Natural killer cell treated with Interleukin-12 subunit alpha and Interleukin-12 subunit beta and Interleukin-15 and Interleukin-18, amount 100 ng/mL, for 72 hours (primary cell): ENCODE results near the gene RER1. TPM values are rescaled to one million over a fixed set of nuclear protein-coding genes. Genes with fewer than 3 reads are reported as not detected.

ENCODE experiments used
- ATAC-seq, 2 donors: fragments of 150-1000 bp; cut with Tn5 transposase in 1 of 2; sonication (Bioruptor Pico), chemical (Tn5 transposase) in 1 of 2; 2 replicates each; pipeline ENCODE4 v1.10.0; 2021
- DNase-seq: peaks from one replicate; pipeline ENCODE4 v3.0.0; 2022; ENCODE audit warnings: low spot score
- H3K27ac Mint-ChIP-seq, 2 donors: 1 replicate in 1 of 2; 2 replicates in 1 of 2; pipeline ENCODE4 v1.8.0; 2022; ENCODE audit warnings: mixed read lengths in 2 of 2, mild to moderate bottlenecking in 1 of 2, moderate library complexity in 1 of 2
- H3K27me3 Mint-ChIP-seq, 2 donors: 1 replicate in 1 of 2; 2 replicates in 1 of 2; pipeline ENCODE4 v1.8.0; 2022; ENCODE audit warnings: mixed read lengths in 2 of 2
- H3K36me3 Mint-ChIP-seq: one replicate; pipeline ENCODE4 v1.8.0; 2022; ENCODE audit warnings: mixed read lengths
- H3K4me1 Mint-ChIP-seq, 2 donors: 1 replicate in 1 of 2; 2 replicates in 1 of 2; pipeline ENCODE4 v1.8.0; 2022; ENCODE audit warnings: low read depth in 2 of 2, mixed read lengths in 2 of 2, mild to moderate bottlenecking in 1 of 2
- H3K4me3 Mint-ChIP-seq: one replicate; pipeline ENCODE4 v1.8.0; 2022; ENCODE audit warnings: mixed read lengths
- H3K9me3 Mint-ChIP-seq: 2 replicates; pipeline ENCODE4 v1.8.0; 2022; ENCODE audit warnings: mixed read lengths
- total RNA-seq, 2 donors: library from RNA; stranded (reverse); gene quantifications; one replicate each; pipeline ENCODE4 v1.2.3, GENCODE V29; 2022

The RER1 gene
- total RNA-seq, 2 donors from 2014 or later, result 139 to 161 TPM

DNA sequence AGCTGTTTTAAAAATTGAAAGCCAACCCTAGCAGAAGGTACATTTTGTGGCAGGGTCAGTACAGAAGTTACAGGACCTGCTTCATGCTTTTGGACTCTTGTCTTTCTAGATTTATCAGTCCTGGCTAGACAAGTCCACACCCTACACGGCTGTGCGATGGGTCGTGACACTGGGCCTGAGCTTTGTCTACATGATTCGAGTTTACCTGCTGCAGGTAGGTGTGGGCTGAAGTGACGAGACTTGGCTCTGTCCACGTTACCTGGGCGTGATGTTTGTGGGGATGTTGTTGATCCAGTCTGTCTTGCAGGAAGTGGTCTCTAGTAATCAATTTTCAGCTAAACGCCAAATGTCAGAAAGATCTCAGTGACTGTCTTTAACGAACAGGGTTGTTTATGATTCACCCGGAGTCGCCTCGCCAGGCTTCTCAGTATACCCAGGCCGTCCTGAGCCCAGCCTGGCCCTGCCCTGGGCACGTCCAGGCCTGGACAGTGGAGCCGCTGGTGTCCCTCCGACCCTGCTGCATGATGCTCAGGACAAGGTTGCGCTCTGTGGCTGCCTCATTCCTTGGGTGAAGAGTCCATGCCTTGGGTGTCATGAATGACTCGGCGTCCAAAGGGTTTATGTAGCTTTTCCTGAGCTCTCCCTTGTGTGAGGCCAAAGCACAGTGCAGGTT lies 5.5 kb downstream of the RER1 start:
- ATAC-seq, result no peak
- no peak for DNase-seq
- Mint-ChIP-seq H3K4me1 (peaks cover 36 to 42% of the 10 kb centered on the region in 2 donors), H3K4me3 (no peak overlapping the region), H3K27ac (no peak overlapping the region), H3K9me3 (no peaks in the 10 kb centered on the region), H3K27me3 (no peaks in the 10 kb centered on the region), H3K36me3 (peaks cover 15% of the 10 kb centered on the region)

DNA sequence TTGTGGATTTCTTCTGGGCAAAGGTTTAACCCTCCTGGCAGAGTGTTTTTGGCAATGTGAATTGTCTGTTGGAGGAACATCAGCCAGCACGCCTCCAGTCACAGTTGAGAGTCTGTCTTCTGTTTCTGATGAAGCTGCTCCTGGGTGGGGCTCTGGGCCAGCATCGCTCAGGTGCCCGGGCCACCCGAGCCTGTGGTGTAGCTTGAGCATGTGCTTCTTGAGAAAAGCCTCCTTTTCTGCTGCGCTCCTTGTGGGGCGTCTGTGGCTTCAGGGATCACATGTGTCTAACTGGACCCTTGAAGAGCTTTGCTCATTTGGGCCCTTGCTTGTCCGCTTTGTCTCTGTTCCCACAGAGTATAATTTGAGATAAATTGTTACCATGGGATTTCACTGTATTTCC lies 7.2 kb downstream of the RER1 start:
- Mint-ChIP-seq H3K4me1 (peaks cover 19 to 31% of the 10 kb centered on the region in 2 donors), H3K9me3 (no peaks in the 10 kb centered on the region), H3K4me3 (no peak overlapping the region), H3K36me3 (peaks cover 15% of the 10 kb centered on the region), H3K27me3 (no peaks in the 10 kb centered on the region), H3K27ac (peak overlapping the region in 1 of 2 donors; percentile 13)
- no peak for ATAC-seq
- DNase-seq, result no peak

DNA sequence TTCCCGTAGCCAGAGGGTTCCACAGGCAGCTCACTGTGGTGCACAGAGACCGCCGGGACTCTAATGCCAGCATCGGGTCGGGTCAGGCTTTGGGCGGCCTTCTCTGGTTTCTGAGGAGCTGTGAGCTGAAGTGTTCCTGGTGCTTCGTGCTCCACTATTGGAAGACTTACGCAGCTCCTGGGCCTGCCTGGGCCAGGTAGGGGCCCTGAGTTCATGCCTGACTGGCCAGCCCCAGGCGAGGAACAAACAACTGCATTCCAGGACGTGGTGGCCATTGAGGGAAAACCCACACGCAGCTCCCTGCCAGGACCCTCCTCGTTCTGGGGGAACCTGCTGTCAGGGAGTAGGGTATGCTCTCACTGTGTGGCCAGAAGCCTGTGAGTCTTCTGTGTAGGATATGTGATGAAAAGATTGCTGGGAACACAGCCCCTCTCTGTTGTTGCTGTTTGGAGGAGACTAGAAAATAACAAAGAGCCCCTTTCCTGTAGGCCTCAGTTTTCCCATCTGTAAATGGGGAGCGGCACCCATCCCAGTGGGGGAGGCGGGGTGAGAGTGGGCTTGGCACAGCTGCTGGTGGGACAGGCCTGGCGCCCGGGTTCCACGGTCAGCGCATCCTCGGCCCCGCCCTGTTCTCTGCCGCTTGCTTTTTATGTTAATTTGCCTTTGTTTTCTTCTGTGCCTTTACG lies 8.4 kb downstream of the RER1 start:
- Mint-ChIP-seq H3K4me3 (no peak overlapping the region), H3K4me1 (peaks cover 13 to 26% of the 10 kb centered on the region in 2 donors), H3K36me3 (peaks cover 15% of the 10 kb centered on the region), H3K27me3 (no peaks in the 10 kb centered on the region), H3K9me3 (no peaks in the 10 kb centered on the region), H3K27ac (peak overlapping the region; percentile 48 to 68)
- ATAC-seq (no peak), DNase-seq (no peak)

DNA sequence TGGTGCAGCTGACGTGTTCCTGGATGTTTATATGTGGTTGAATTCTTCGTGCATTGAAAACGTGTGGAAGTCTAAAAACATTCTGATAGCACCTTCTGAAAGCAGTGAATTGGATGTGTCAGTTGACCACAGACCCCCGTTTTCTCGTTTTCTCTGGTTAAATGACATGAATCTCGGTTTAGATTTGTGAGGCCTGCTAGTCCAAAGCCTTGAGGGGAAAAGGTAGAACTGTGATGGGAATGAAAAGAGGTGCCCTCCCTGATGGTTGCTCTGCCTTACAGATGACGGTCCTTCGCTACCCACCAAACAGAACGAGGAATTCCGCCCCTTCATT lies 8.9 kb downstream of the RER1 start:
- DNase-seq (no peak), ATAC-seq (no peak)
- Mint-ChIP-seq H3K9me3 (no peaks in the 10 kb centered on the region), H3K36me3 (peaks cover 15% of the 10 kb centered on the region), H3K27ac (peak overlapping the region; percentile 48 to 68), H3K4me3 (no peak overlapping the region), H3K4me1 (peaks cover 13 to 24% of the 10 kb centered on the region in 2 donors), H3K27me3 (no peaks in the 10 kb centered on the region)

DNA sequence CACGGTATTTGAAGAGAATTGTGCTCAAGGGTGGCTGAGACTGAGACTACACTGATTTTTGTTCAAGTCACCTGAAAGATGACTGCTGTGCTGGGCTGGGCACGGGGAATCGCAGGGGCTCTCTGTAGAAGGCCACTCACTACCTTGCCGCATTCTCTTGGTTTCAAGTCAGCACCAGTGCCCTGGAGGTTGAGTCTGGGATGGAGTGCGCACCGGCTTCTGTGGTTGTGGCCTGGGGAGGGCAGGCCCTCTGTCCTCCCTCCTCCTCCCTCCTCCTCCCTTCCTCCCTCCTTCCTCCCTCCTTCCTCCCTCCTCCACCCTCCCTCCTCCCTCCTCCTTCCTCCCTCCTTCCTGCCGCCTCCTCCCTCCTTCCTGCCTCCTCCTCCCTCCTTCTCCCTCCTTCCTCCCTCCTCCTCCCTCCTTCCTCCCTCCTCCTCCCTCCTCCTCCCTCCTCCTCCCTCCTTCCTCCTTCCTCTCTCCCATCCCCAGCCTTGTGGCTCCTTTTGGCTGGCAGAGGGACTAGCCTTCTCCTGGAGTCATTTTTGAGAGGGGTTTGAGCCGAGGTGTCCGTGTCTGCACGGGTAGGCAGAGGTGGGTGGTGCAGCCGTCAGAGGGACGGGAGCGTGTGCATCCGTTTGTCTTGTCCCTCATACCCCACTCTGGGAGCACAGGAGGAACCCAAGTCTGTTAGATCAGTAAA lies 9.5 kb downstream of the RER1 start:
- H3K9me3 Mint-ChIP-seq, result no peaks in the 10 kb centered on the region
- ATAC-seq, result no peak
- no peak overlapping the region for H3K4me3 Mint-ChIP-seq
- peaks cover 15% of the 10 kb centered on the region for H3K36me3 Mint-ChIP-seq
- no peaks in the 10 kb centered on the region for H3K27me3 Mint-ChIP-seq
- peaks cover 13 to 22% of the 10 kb centered on the region in 2 donors for H3K4me1 Mint-ChIP-seq
- no peak for DNase-seq
- H3K27ac Mint-ChIP-seq, result peak overlapping the region; percentile 48 to 68

- Mint-ChIP-seq H3K9me3 (no peaks in the 10 kb centered on the region), H3K4me3 (no peak overlapping the region), H3K4me1 (peaks cover 13 to 18% of the 10 kb centered on the region in 2 donors), H3K27ac (peak overlapping the region in 1 of 2 donors; percentile 74), H3K27me3 (no peaks in the 10 kb centered on the region), H3K36me3 (peaks cover 11% of the 10 kb centered on the region)
- ATAC-seq, result no peak
- DNase-seq, result no peak
These were observed 10.8 kb downstream of the RER1 start for GRCh38 chr1:2402420-2402819.

DNA sequence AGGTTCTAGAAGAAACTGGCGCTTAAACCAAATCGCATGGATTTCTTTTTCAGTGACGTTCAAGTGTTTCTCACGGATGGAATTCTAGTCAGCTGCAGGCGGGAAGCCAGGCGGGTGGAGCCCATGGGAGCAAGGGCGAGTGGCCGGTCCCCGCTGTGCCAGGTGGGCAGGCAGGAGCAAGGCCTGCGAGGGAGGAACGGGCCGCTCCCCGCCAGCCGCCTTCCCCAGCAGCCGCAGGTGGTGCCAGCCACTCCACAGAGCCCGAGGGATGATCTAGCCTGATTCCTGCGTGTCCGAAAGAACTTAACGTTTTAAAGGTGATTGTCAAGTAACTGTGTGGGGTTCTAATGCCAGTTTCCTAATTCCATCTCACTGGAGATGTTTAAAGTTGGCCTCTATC lies 11.6 kb downstream of the RER1 start:
- Mint-ChIP-seq H3K36me3 (peaks cover 11% of the 10 kb centered on the region), H3K27me3 (no peaks in the 10 kb centered on the region), H3K27ac (no peak overlapping the region), H3K4me1 (peaks cover 13 to 21% of the 10 kb centered on the region in 2 donors), H3K4me3 (no peak overlapping the region), H3K9me3 (no peaks in the 10 kb centered on the region)
- DNase-seq (no peak), ATAC-seq (no peak)

DNA sequence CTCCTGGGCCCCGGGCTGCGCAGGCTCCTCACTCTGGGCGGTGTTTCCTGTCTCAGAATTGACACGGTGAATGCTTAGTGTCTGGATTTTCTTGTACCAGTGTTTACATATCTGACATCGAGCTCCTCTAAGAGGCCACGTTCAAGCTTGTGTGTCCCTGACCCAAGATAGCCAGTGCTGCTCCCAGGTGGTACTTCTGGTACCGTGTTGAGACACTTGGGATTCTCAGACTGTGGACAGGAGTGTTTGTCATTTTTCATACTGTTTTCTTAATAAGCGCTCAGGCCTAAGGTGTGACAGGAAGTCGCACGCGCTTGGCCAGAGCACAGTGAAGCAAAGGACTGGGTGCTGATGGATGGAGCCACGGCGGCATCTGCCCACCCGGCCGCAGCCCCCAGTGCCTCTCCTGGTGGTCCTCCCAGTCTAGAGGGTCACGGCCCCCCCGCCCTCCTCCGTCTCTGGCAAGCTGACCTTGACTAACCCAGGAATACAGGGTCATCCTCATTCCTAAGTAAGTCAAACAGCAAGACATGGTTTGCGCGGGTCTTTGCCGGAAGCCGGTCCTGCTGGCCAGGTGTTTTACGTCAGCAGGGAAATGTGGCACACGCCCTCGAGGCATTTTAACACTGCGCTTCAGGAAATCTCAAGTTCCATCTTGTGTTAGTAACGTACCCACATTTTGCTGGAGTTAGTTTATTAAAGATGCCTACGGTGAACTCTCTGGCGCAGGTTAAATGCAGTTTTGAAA lies 12.7 kb downstream of the RER1 start:
- Mint-ChIP-seq H3K4me3 (no peak overlapping the region), H3K9me3 (no peaks in the 10 kb centered on the region), H3K36me3 (peaks cover 8% of the 10 kb centered on the region), H3K4me1 (peaks cover 10 to 21% of the 10 kb centered on the region in 2 donors), H3K27ac (no peak overlapping the region), H3K27me3 (no peaks in the 10 kb centered on the region)
- ATAC-seq (no peak), DNase-seq (no peak)

- no peak for ATAC-seq
- no peak overlapping the region for H3K4me3 Mint-ChIP-seq
- H3K4me1 Mint-ChIP-seq, result peaks cover 7 to 21% of the 10 kb centered on the region in 2 donors
These were observed 13.4 kb downstream of the RER1 start for GRCh38 chr1:2404890-2405511.

DNA sequence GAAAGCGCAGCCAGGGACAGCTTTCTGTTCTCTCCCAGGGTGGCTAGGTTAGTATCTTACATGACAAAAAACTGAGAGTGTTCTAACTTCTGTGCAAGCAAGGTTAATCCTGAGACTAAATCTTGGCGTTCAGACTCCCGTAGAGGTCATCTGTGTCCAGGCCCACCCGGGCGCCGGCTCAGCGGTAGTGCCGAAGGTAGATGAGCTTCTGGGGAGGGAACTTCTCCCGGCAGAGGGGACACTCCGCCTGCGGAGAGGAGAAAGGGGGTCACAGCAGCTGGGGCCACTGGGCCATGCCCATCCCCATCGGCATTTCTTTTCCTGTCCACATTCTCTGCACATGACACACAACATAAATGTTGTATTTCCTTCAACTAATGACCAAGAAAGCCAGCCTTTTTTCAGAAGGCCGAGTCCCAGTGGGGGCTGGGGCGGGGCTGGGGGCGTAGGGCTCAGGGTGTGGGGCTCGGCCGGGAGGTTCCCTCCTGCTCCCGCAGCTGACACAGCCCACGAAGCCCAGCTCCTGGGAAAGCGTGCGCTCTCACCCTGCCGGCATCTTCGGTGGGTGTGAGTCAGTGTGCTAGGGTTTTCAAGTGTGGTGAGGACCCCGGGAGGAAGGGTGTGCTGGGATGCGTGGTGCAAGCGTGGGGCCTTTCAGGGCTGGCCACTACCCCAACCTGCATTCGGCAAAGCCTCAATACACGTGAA lies 14.1 kb downstream of the RER1 start:
- no peak overlapping the region for H3K27ac Mint-ChIP-seq
- no peak overlapping the region for H3K4me3 Mint-ChIP-seq
- no peaks in the 10 kb centered on the region for H3K27me3 Mint-ChIP-seq
- peaks cover under 1% of the 10 kb centered on the region for H3K36me3 Mint-ChIP-seq
- no peaks in the 10 kb centered on the region for H3K9me3 Mint-ChIP-seq
- no peak for ATAC-seq
- peaks cover under 1 to 17% of the 10 kb centered on the region in 2 donors for H3K4me1 Mint-ChIP-seq
- no peak for DNase-seq

More at GRCh38 chr1:2404890-2405511, 13.4 kb downstream of the RER1 start:
- peaks cover 6% of the 10 kb centered on the region for H3K36me3 Mint-ChIP-seq
- no peaks in the 10 kb centered on the region for H3K9me3 Mint-ChIP-seq
- no peaks in the 10 kb centered on the region for H3K27me3 Mint-ChIP-seq
- no peak for DNase-seq
- no peak overlapping the region for H3K27ac Mint-ChIP-seq

DNA sequence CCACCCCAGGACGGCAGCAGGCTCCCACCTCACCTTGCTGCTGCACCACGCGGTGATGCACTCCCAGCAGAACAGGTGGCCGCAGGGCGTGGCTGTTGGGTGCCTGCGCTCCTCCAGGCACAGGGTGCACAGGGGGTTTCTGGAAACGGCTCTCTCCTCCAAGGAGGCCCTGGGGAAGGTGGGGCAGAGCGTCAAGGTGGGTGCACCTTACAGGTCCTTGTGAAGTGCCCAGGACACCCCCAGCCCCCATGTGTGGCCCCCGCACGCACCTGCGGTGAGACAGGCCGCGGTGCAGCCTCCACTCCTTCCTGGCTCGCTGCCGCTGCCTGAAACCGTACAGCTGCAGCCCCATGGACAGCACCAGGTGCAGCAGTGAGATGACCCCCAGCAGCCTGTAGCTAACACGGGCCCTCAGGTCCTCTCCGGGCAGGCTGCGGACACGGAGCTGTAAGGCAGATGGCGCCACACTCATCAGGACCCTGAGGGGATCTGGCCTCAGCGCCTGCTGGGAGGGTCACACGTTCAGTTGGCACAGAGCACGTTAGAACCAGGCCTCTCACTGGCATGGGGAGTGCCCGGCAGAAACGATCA lies 14.9 kb downstream of the RER1 start:
- H3K36me3 Mint-ChIP-seq, result no peaks in the 10 kb centered on the region
- no peak for DNase-seq
- no peaks in the 10 kb centered on the region for H3K27me3 Mint-ChIP-seq
- no peak overlapping the region for H3K27ac Mint-ChIP-seq
- ATAC-seq, result no peak
- no peaks in the 10 kb centered on the region for H3K9me3 Mint-ChIP-seq
- H3K4me3 Mint-ChIP-seq, result no peak overlapping the region
- H3K4me1 Mint-ChIP-seq, result peaks cover 0 to 14% of the 10 kb centered on the region in 2 donors

- no peaks in the 10 kb centered on the region for H3K36me3 Mint-ChIP-seq
- ATAC-seq, result no peak
- no peak for DNase-seq
- H3K4me3 Mint-ChIP-seq, result no peak overlapping the region
- H3K4me1 Mint-ChIP-seq, result peaks cover 0 to 9% of the 10 kb centered on the region in 2 donors
- no peaks in the 10 kb centered on the region for H3K27me3 Mint-ChIP-seq
- H3K27ac Mint-ChIP-seq, result no peak overlapping the region
- H3K9me3 Mint-ChIP-seq, result no peaks in the 10 kb centered on the region
These were observed 15.7 kb downstream of the RER1 start for GRCh38 chr1:2407166-2407990.
